ENCODE results near the gene CDH12.

DNA sequence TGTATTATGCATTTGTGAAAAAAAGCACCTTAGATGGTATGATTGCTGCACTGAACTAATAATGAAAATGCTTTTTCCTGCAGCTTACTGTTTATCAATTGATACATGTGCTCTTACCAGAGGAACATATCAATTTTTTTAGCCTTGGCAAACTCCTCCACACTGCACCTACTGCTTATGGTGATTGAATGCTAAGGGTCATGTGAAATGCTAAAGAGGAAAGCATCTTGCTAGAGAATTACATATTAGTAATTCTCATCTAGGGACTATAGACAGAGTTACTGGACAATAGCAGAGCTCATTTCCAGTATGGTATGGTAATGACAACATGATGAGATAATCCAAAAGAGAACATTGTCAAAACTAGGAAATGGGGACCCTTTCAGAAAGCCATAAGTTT is 817.1 kb downstream of the CDH12 start:
- TF ChIP-seq, protein P1, sequence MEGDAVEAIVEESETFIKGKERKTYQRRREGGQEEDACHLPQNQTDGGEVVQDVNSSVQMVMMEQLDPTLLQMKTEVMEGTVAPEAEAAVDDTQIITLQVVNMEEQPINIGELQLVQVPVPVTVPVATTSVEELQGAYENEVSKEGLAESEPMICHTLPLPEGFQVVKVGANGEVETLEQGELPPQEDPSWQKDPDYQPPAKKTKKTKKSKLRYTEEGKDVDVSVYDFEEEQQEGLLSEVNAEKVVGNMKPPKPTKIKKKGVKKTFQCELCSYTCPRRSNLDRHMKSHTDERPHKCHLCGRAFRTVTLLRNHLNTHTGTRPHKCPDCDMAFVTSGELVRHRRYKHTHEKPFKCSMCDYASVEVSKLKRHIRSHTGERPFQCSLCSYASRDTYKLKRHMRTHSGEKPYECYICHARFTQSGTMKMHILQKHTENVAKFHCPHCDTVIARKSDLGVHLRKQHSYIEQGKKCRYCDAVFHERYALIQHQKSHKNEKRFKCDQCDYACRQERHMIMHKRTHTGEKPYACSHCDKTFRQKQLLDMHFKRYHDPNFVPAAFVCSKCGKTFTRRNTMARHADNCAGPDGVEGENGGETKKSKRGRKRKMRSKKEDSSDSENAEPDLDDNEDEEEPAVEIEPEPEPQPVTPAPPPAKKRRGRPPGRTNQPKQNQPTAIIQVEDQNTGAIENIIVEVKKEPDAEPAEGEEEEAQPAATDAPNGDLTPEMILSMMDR (IDR thresholded peaks at IDR 0.05), result no peak
- TF ChIP-seq POLR2A (IDR thresholded peaks at IDR 0.05), result no peak

All from lower leg skin (tissue), 3 donors.